Subcutaneous adipose tissue (tissue), 4 donors: ENCODE data around the gene PHRF1. TPM values are rescaled to one million over a fixed set of nuclear protein-coding genes. Genes with fewer than 3 reads are reported as not detected.

ENCODE experiments used
- CTCF ChIP-seq: fragments of 450-650 bp; IDR thresholded peaks from one replicate; pipeline ENCODE4 v1.5.1; 2016; ENCODE audit warnings: low read depth, mild to moderate bottlenecking, control low read depth, antibody characterized with exemption, moderate library complexity
- total RNA-seq, 4 donors: library from RNA; depleted of rRNA; stranded (reverse); fragments of >200 nt; gene quantifications; one replicate each; pipeline ENCODE4 v1.1.0, GENCODE V29; 2016

PHRF1 gene
- 10 to 100 TPM in 3 of 4 donors, 1 to 10 TPM in 1; 9.0 to 28.4 (median 12.6) TPM for total RNA-seq

- no peak for TF ChIP-seq CTCF
Observed at GRCh38 chr11:575996-576768, at the start of gene PHRF1. PHRF1 (plus strand) TSS chr11:576470; CDS start chr11:581513, 5,043 bp downstream.

DNA sequence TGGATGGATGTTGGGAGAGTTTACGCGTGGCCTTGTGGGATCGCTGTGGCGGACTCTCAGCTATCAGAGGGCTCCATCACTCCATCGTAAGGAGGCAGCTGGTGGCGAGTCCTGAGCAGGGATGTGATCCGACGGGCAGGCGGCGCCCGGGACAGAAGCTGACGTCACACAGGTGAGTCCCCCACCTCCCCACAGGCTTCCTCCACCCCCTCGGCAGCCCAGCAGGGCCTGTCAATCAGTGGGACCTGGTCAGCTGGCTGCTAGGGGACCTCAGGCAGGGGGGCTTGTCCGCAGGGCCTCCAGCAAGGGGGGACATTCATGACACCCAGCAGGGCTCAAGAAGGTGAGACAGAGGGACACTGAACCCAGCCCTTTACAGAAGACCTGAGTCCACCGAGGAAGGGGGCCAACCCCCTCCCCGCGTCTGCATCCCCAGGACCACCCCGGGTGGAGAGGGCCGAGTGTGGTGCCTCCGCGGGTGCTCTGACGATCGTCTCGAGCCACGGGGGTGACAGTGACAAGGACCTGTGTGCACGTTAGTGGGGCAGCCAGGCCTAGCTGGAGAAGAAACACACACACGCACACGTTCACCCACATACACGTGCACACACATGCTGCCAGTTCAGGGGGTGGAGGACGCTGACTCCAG lies 48.0 kb upstream of the PHRF1 start:
- TF ChIP-seq CTCF, result no peak

DNA sequence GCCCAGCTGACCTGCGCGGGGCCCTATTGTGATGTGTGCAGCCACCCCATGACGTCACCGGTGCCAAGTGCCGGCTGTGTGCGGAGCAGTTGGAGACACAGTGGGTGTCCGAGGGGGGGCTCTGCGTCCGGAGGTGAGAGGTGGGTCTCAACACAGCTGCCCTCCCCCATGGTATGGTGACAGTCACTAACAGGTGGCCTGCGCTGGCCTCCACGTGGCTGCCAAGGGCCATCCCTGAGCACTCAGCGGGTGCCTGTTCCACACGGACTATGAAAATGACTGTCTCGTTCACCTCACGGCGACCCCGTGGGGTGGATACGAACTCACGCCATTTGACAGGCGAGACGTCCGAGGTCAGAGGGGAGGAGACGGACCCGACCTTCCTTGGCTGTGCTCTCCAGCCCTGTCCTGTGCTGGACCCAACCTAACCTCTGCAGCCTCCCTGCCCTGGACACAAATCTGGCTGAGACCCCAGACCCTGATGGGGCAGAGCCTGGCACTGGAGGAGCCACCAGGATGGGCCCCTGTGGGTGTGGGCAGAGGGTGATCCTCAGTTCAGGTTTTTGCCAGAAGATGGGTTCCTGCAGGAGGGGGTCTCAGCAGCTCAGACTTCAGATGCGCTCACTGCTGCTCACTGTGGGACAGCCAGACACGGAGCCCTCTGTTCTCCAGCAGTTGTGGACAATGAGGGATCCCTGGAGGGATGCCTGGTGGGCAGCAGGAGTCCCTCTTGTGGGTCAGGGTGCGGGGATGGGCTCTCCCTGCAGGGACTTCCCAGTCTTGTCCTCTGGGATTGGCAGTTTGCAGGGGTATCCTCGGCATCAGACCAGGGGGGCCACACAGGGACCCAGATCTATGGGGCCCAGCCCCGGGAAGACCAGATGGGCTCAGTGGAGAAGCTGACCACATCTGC lies 47.2 kb upstream of the PHRF1 start:
- TF ChIP-seq CTCF, result no peak

DNA sequence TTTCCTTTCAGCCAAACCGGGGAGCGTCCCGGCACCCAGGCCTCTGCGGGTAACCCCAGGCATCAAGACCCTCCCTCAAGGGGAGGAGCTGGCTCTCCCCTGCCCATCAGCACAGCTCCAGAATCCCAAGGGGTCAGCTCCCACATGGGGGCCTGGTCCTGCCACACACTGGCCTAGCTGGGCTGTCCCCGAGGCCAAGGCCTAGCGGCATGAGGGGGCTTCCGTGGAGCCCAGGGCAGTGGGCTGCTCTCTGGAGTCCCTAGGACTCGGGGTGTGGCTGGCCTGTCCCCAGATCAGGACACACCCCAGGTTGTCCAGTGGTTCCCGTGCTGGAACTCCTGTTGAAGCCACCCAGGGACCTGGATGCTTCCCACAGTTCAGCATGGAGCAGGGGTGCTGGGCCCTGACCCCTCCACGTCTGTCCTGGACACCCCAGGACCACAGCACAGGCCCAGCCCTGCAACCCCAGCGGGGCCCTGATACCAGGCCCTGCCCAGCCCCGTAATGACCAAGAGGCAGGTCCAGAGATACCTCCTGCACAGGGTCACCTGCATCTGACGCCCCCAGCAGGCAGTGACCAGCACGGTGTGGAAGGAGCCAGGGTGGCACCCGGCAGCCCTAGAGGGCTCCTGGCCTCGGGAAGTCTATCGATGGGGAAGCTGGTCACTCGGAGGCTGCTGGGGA lies 46.4 kb upstream of the PHRF1 start:
- no peak for TF ChIP-seq CTCF

DNA sequence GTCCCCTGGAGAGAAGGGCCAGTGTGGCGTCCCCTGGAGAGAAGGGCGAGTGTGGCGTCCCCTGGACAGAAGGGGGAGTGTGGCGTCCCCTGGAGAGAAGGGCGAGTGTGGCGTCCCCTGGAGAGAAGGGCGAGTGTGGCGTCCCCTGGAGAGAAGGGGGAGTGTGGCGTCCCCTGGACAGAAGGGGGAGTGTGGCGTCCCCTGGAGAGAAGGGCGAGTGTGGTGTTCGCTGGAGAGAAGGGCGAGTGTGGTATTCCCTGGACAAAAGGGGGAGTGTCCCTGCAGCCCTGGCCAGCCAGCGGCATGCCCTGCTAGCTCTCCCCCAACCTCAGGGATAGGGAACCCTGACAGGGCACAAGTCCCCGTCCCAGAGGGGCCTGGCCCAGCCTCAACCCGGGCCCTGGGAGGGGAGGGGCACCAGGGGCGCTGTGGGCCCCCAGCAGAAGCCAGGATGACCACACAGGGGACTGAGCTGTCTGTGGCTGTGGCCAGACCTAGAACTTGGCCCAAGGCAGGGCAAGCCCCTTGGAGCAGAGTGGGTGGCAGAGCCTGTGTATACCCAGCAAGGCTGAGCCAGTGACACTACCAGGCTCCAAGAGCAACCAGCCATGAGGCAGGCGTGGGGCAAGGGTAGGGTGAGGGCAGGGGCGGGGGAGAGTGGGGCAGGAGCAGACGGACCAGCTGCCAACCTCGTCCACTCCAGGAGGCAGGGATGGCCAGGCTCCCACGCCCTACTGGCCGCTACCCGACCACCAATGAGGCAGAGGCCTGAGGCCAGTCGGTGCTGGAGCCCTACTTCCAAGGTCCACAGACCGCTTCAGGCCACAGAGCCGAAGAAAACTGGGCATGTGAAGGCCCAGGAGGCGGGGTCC lies 45.1 kb upstream of the PHRF1 start:
- TF ChIP-seq CTCF, result no peak

- TF ChIP-seq CTCF, result no peak
Observed at GRCh38 chr11:531919-532526, 44.2 kb upstream of the PHRF1 start.
